Keratinocyte (primary cell): ENCODE data around the gene POLR2M. TPM values are rescaled to one million over a fixed set of nuclear protein-coding genes. Genes with fewer than 3 reads are reported as not detected.

Experiments used
- DNase-seq: peaks from one replicate; pipeline ENCODE4 v3.0.0-alpha.2; 2011; ENCODE audit warnings: low read depth, missing footprints, low spot score
- FAIRE-seq: peaks from 2 replicates; lab custom pipeline; 2011; peaks lifted over from hg19 to GRCh38; lab: Jason Lieb, UNC
- H2AFZ ChIP-seq: 2 replicates; pipeline ENCODE4 v1.6.0; 2012; ENCODE audit warnings: low read length, control low read depth, inconsistent platforms; ENCODE audit not compliant: control insufficient read depth
- H3K27ac ChIP-seq: 2 replicates; pipeline ENCODE4 v1.5.1; 2011; ENCODE audit warnings: low read length; ENCODE audit not compliant: control insufficient read depth, insufficient read depth
- H3K27me3 ChIP-seq: 3 replicates; pipeline ENCODE4 v1.6.0; 2011; ENCODE audit warnings: low read length; ENCODE audit not compliant: control insufficient read depth, insufficient read depth; ENCODE audit errors: extremely low read depth
- H3K36me3 ChIP-seq, 2 experiments: 2 replicates in 1 of 2; 3 replicates in 1 of 2; pipeline ENCODE4 v1.5.1; 2011; ENCODE audit warnings: low read length in 2 of 2, mild to moderate bottlenecking in 1 of 2; ENCODE audit not compliant: control insufficient read depth in 2 of 2, insufficient read depth in 2 of 2; ENCODE audit errors: extremely low read depth in 1 of 2
- H3K4me1 ChIP-seq: 3 replicates; pipeline ENCODE4 v1.5.1; 2011; ENCODE audit warnings: low read length; ENCODE audit not compliant: control insufficient read depth, insufficient read depth; ENCODE audit errors: extremely low read depth
- H3K4me2 ChIP-seq: 3 replicates; pipeline ENCODE4 v1.6.0; 2011; ENCODE audit warnings: low read depth, low read length; ENCODE audit not compliant: control insufficient read depth, insufficient read depth; ENCODE audit errors: extremely low read depth
- H3K4me3 ChIP-seq, 3 experiments: fragments of 200-600 bp in 1 of 3; sonication (generic) in 1 of 3; 2 replicates in 2 of 3; 3 replicates in 1 of 3; pipeline ENCODE4 v1.5.1; 2011 to 2016; ENCODE audit warnings: low read length in 3 of 3, mild to moderate bottlenecking in 3 of 3, control low read depth in 2 of 3, inconsistent platforms in 1 of 3, low read depth in 1 of 3, mixed read lengths in 1 of 3, mixed run types in 1 of 3, moderate library complexity in 1 of 3; ENCODE audit not compliant: control insufficient read depth in 2 of 3, insufficient read depth in 2 of 3; ENCODE audit errors: extremely low read depth in 1 of 3
- H3K79me2 ChIP-seq: 2 replicates; pipeline ENCODE4 v1.6.0; 2012; ENCODE audit warnings: low read length; ENCODE audit not compliant: control insufficient read depth, insufficient read depth
- H3K9ac ChIP-seq: 3 replicates; pipeline ENCODE4 v1.6.0; 2011; ENCODE audit warnings: low read length; ENCODE audit not compliant: control insufficient read depth, insufficient read depth; ENCODE audit errors: extremely low read depth
- H3K9me1 ChIP-seq: 3 replicates; pipeline ENCODE4 v1.6.0; 2011; ENCODE audit warnings: low read length; ENCODE audit not compliant: control insufficient read depth, insufficient read depth; ENCODE audit errors: extremely low read depth
- H3K9me3 ChIP-seq: 2 replicates; pipeline ENCODE4 v1.5.1; 2012; ENCODE audit warnings: low read depth, low read length; ENCODE audit not compliant: control insufficient read depth
- H4K20me1 ChIP-seq: 3 replicates; pipeline ENCODE4 v1.6.0; 2011; ENCODE audit warnings: low read length; ENCODE audit not compliant: control insufficient read depth, insufficient read depth; ENCODE audit errors: extremely low read depth
- CTCF ChIP-seq, 3 experiments: IDR thresholded peaks in 1 of 3; conservative IDR thresholded peaks in 1 of 3; optimal IDR thresholded peaks in 1 of 3; 2 replicates in 2 of 3; 3 replicates in 1 of 3; pipeline versions ENCODE3 to v1.5.1; 2011; ENCODE audit warnings: low read length in 3 of 3, mild to moderate bottlenecking in 3 of 3, moderate library complexity in 2 of 3, control low read depth in 1 of 3, inconsistent platforms in 1 of 3; ENCODE audit not compliant: insufficient read depth in 2 of 3; ENCODE audit errors: extremely low read depth in 1 of 3
- EZH2 ChIP-seq: IDR thresholded peaks from one replicate; pipeline ENCODE4 v1.6.1; 2012; ENCODE audit warnings: inconsistent platforms, mild to moderate bottlenecking, low read length, moderate library complexity
- dilution Hi-C: fragments of 300-500 bp; cut with MboI; formaldehyde crosslinking; loops from one replicate; pipeline ENCODE4 v1.7.0; 2020; ENCODE audit warnings: low sequenced_read_pairs; ENCODE audit not compliant: extremely low pct_ligation_motif_present
- polyA plus RNA-seq, 5 experiments: library from polyadenylated mRNA; depleted of rRNA in 3 of 5; stranded (reverse) in 3 of 5; stranded (forward) in 1 of 5; unstranded in 1 of 5; fragments of >200 nt; gene quantifications; 1 replicate in 1 of 5; 2 replicates in 3 of 5; 3 replicates in 1 of 5; pipeline versions ENCODE4 v1.2.1 to v1.2.3, GENCODE V29; 2011 to 2012; ENCODE audit warnings: missing spikeins in 2 of 5, low read depth in 1 of 5, low replicate concordance in 1 of 5

POLR2M gene
- polyA plus RNA-seq, 1 donor (not counting 4 experiments of a cell fraction or from before 2014, with no cell fraction given), result 40.6 TPM

GRCh38 chr15:57752840-57753239, 46.3 kb downstream of the POLR2M start:
- Histone ChIP-seq H3K9ac (no peak overlapping the region), H3K79me2 (no peaks in the 10 kb centered on the region), H3K9me3 (no peaks in the 10 kb centered on the region), H2AFZ (no peak overlapping the region), H3K27ac (no peak overlapping the region), H3K9me1 (no peaks in the 10 kb centered on the region), H3K4me3 (no peak overlapping the region), H3K4me2 (no peak overlapping the region), H3K36me3 (no peaks in the 10 kb centered on the region), H4K20me1 (no peaks in the 10 kb centered on the region), H3K27me3 (no peaks in the 10 kb centered on the region), H3K4me1 (no peaks in the 10 kb centered on the region)
- TF ChIP-seq EZH2 (no peak), CTCF (optimal IDR thresholded peaks at IDR 0.05 in 1 of 3, IDR thresholded peaks at IDR 0.05 in 1 of 3, conservative IDR thresholded peaks at IDR 0.05 in 1 of 3; ENCODE audit: extremely low read depth in 1 of 3, insufficient read depth in 2 of 3, low read length in 3 of 3) (no peak)
- FAIRE-seq (no peak), DNase-seq (no peak)
- dilution Hi-C loops, result no loop called here

GRCh38 chr15:57756466-57756865, 50.0 kb downstream of the POLR2M start:
- dilution Hi-C loops, result no loop called here
- Histone ChIP-seq H3K79me2 (no peaks in the 10 kb centered on the region), H4K20me1 (no peaks in the 10 kb centered on the region)

More at GRCh38 chr15:57756466-57756865, 50.0 kb downstream of the POLR2M start:
- Histone ChIP-seq H3K4me3 (no peak overlapping the region), H3K4me2 (no peak overlapping the region), H3K9me3 (no peaks in the 10 kb centered on the region), H3K9me1 (no peaks in the 10 kb centered on the region), H2AFZ (no peak overlapping the region), H3K27me3 (no peaks in the 10 kb centered on the region), H3K27ac (no peak overlapping the region), H3K36me3 (no peaks in the 10 kb centered on the region), H3K9ac (no peak overlapping the region), H3K4me1 (no peaks in the 10 kb centered on the region)
- TF ChIP-seq CTCF (optimal IDR thresholded peaks at IDR 0.05 in 1 of 3, IDR thresholded peaks at IDR 0.05 in 1 of 3, conservative IDR thresholded peaks at IDR 0.05 in 1 of 3; ENCODE audit: extremely low read depth in 1 of 3, insufficient read depth in 2 of 3, low read length in 3 of 3), result no peak
- TF ChIP-seq EZH2, result no peak
- DNase-seq (no peak), FAIRE-seq (no peak)
